ENCODE measurements around the gene ZNF410. TPM values are rescaled to one million over a fixed set of nuclear protein-coding genes. Genes with fewer than 3 reads are reported as not detected.

ZNF410 gene
- total and polyA plus RNA-seq, 2 of the 13 experiments (the other 11 are each of a cell fraction or from before 2014, with no cell fraction given) = 19.2 to 44.3 TPM

- ATAC-seq (no peak), FAIRE-seq (no peak), DNase-seq (ENCODE audit: low spot score) (no peak)
- TF ChIP-seq SOX5 (CRISPR knock-in tag; IDR thresholded peaks at IDR 0.05; ENCODE audit: borderline replicate concordance) (no peak), ZNF615 (CRISPR knock-in tag; IDR thresholded peaks at IDR 0.05; ENCODE audit: borderline replicate concordance) (no peak), YY1 (IDR thresholded peaks at IDR 0.05; ENCODE audit: insufficient read depth, insufficient replicate concordance, low read depth, low read length) (no peak), ZBTB1 (CRISPR knock-in tag; IDR thresholded peaks at IDR 0.05; ENCODE audit: borderline replicate concordance) (no peak), NR2C2 (CRISPR knock-in tag; IDR thresholded peaks at IDR 0.05; ENCODE audit: borderline replicate concordance) (no peak), POGK (CRISPR knock-in tag; conservative IDR thresholded peaks at IDR 0.05) (no peak), GABPA (IDR thresholded peaks at IDR 0.05; ENCODE audit: low read depth, low read length) (no peak), GABPA (CRISPR knock-in tag; IDR thresholded peaks at IDR 0.05; ENCODE audit: low read depth) (no peak), SALL1 (CRISPR knock-in tag; IDR thresholded peaks at IDR 0.05) (no peak), ZNF891 (CRISPR knock-in tag; IDR thresholded peaks at IDR 0.05) (no peak), PHF21A (CRISPR knock-in tag; IDR thresholded peaks at IDR 0.05) (no peak), MAFG (CRISPR knock-in tag; IDR thresholded peaks at IDR 0.05) (no peak)
- TF ChIP-seq, protein P1, sequence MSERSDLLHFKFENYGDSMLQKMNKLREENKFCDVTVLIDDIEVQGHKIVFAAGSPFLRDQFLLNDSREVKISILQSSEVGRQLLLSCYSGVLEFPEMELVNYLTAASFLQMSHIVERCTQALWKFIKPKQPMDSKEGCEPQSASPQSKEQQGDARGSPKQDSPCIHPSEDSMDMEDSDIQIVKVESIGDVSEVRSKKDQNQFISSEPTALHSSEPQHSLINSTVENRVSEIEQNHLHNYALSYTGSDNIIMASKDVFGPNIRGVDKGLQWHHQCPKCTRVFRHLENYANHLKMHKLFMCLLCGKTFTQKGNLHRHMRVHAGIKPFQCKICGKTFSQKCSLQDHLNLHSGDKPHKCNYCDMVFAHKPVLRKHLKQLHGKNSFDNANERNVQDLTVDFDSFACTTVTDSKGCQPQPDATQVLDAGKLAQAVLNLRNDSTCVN (CRISPR knock-in tag; IDR thresholded peaks at IDR 0.05; ENCODE audit: borderline replicate concordance) = no peak
- ChIA-PET POLR2A (no interaction called here), CTCF (ENCODE audit: low intra/inter-chr PET ratio, low total read pairs) (no interaction called here)
- H3K4me1 ChIP-seq (ENCODE audit: insufficient read depth, low read length) = no peaks in the 10 kb centered on the region
- H3K27ac ChIP-seq (ENCODE audit: extremely low read length, insufficient read depth, low read length) = no peak overlapping the region
- 94% methylated on average over 3 of the region's 3 CpGs for WGBS (ENCODE audit: low lambda C conversion rate)
- no peaks in the 10 kb centered on the region for H3K27me3 ChIP-seq (ENCODE audit: control insufficient read depth in 1 of 2, insufficient read depth in 2 of 2, low read length in 2 of 2)
- in situ Hi-C loops (cut with HindIII; ENCODE audit: extremely low pct_ligation_motif_present, low pct_unique_long_range_greater_than_20kb) (no loop called here), intact Hi-C loops (cut with micrococcal nuclease; ENCODE audit: unreplicated experiment) (no loop called here)
- H3K9ac ChIP-seq (ENCODE audit: insufficient read depth, low read depth, low read length) = no peak overlapping the region
- no peak overlapping the region for H3K4me2 ChIP-seq (ENCODE audit: low read depth, low read length)
- no peak overlapping the region for H2AFZ ChIP-seq (ENCODE audit: low read length)
- H3K9me3 ChIP-seq (ENCODE audit: low read length) = no peaks in the 10 kb centered on the region
- H3K4me3 ChIP-seq (replicated peaks in 1 of 3; ENCODE audit: insufficient read depth in 1 of 3, low read depth in 2 of 3, low read length in 3 of 3) = no peak overlapping the region
- BruUV-seq (replicated peaks) = no TSS peak
- H4K20me1 ChIP-seq (ENCODE audit: insufficient read depth, low read length) = no peaks in the 10 kb centered on the region
- no peaks in the 10 kb centered on the region for H3K36me3 ChIP-seq (replicated peaks in 1 of 2; ENCODE audit: control insufficient read depth in 1 of 2, insufficient read depth in 2 of 2, low read length in 2 of 2)
- no peaks in the 10 kb centered on the region for H3K79me2 ChIP-seq (ENCODE audit: insufficient read depth, low read length)
Measured at GRCh38 chr14:73877790-73878189, 8.9 kb upstream of the ZNF410 start.

Data from HepG2 (cell line).